Fibroblast of skin of left quadriceps (primary cell): ENCODE results near the gene TYRP1.

Experiments
- DNase-seq, 2 experiments: peaks; one replicate each; pipeline ENCODE4 v3.0.0-alpha.2; 2013; ENCODE audit warnings: low read depth in 2 of 2

Gene TYRP1

DNA sequence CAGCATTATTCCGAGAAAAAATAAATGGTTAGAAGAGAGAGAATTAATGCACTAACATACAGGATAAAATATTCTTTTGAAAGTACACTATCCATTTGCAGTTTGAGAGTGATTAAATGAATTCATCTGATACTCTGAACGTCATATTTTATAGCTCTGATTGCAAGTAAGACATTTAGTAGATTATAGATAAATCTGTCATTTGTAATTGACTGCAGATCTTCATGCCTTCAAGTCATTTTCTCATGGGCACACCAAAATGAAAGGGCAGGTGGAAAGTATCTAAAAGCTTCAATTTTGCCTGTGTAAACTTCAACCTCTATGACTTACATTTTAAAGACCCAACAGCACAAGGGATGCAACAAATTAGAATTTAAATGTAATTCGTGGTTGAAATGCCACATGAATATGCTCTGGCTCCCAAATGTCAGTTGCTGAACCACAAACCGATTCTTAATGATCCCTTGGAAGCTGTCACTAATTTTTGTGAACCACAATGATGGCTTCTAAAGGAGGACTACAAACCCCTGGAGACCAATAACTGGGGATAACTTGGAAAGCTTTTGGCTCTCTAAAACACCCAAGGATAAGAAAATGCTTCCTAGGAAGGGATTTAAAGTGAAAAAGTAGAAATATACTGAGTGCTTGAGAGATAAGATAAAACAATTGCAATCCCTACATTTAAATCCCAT lies 3.9 kb downstream of the TYRP1 start:
- peak; percentile 71 to 78 for DNase-seq

DNA sequence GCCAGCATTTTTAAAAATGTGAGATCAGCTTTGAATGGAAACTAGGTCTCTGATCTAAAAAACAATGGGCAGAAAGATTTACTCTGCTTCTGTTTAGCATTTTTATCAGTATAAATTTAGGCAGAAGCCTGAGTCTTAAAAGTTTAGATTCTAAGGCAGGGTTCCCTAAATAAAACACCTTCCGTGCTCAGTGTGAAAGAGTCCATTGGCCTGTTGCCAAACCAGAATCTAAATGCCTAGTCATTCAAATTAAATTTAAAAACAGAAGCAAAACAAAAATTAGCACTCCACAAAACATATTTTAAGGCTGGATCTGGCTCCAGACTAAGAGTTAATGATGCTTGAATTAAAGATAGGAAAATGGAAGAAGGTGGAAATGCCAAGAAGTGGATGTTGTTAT lies 4.5 kb downstream of the TYRP1 start:
- DNase-seq = no peak

DNA sequence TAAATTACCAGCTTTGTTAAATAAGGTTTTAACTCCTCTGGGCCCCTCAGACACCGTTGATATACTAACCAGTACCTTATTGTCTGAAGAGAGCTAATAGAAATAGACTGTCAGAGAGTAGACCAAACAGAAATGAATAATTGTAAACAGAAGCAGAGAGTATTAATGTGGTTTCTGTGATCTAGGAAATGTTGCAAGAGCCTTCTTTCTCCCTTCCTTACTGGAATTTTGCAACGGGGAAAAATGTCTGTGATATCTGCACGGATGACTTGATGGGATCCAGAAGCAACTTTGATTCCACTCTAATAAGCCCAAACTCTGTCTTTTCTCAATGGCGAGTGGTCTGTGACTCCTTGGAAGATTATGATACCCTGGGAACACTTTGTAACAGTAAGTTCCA lies 5.1 kb downstream of the TYRP1 start:
- DNase-seq = peak; percentile 65 to 72

DNA sequence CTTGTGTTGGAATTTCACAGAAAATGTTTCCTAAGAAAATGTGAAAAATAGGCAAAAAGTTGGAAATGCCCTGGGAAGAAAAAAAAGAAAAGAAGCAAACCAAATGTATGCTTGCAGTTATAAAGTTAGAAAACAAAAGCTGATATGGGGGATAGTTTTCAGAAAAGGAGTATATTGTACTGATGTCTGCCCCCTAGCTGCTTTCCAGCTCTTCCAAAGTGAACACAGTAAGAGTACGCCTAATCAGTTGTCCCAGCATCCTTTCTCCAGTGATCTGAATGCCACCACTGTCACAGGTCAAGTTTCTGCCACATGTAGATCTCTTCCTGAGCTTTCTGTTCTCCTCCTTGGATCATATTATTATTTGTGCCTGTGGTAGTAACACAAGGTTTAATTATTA lies 5.8 kb downstream of the TYRP1 start:
- no peak for DNase-seq

DNA sequence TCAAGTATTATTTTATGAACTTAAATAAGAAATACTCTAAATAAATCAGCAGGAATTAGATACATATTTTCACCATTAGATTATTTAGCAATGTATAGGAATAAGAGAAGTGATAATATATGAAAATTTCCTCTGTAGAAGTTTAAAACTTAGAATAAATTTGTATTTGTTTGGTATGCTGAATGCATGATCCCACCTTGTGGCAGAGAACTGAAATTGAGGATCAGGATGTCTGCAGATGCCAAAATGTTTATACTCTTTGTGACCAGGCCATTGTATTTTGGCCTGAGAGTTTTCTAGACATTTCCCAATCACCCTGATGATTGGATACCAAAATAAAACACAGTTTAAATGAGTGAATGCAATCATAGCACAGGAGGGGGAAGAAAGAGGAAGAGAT lies 6.3 kb downstream of the TYRP1 start:
- no peak for DNase-seq

DNA sequence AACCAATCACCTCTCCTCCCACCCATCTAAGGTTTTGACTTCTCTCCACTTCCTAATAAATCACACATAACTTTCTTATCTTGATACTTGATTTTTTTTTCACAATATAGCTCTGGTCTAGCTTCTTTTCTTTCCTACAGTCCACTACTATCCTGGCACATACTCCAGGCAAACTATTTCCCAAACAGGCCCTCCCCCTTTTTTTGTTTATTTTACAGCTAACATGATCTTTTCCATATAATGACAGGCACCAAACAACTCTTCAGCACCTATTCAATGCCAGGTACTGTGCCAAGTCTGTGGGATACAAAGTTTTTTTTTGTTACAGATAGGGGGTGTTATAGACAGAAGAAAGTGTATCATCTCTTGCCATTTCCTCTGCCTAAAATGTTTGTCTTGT lies 7.9 kb downstream of the TYRP1 start:
- no peak for DNase-seq

DNA sequence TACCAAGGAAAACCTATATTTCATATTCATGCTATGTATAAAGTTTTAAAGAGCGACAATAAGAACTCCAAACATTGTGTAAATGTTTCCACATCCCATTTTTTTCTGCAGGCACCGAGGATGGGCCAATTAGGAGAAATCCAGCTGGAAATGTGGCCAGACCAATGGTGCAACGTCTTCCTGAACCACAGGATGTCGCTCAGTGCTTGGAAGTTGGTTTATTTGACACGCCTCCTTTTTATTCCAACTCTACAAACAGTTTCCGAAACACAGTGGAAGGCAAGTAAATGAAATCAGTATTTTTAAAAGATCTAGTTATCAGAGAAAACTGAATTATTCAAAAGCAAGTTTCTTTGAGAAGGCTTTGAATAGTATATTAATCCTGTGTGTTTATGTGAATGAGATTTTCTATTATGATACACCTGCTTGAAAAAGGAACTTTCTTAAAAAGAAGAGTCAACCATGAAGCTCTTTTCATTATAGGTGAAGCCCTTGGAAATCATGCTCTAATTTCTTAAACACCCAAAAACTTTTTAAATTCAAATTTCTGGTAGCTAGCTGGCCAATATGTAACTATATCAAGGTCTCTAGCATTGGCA lies 9.1 kb downstream of the TYRP1 start:
- DNase-seq = peak; percentile 45 to 49

DNA sequence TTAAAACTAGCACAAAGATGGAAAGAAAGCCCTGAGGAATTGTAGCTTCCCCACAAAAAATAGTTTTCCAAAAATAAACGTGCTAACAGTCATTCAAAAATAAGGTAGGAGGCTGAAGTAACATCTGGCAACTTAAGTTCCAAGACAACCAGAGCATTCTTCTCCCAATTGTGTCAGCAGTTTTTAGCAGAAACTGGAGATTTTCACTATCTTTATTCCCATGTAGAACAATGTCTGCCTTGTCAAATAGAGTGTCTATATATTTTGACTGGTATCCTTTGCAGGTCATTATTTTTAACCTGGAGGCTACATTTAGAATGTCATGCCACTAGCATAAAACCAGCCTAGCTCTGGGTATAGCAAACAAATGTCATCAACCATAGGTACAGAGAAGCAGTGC lies 10.8 kb downstream of the TYRP1 start:
- DNase-seq = no peak

DNA sequence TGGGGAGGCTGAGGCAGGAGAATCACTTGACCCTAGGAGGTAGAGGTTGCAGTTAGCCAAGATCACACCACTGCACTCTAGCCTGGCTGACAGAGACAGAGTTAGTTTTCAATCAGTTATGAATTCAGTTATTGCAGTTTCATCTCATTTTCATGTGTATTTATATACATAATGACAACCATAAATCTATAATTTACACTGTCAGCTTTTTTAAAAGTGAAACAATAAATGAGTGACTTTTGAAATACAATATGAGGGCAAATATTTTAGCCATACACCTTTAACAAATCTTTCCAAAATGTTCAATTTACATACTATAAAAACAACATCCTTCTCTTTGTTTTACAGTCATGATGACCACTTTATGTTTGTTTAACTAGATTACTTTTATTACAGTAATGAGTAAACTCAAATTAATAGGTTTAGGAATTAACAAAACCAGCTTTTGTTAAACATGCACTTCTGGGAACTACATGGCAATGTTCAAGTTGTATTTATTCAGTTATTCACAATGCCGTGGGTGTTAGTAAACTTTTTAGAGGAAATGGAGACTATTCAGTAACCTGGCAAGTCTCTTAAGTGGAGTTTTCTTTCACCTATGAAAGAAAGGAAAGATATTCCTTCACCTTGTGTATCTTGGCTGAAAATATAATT lies 12.7 kb downstream of the TYRP1 start:
- DNase-seq = no peak

DNA sequence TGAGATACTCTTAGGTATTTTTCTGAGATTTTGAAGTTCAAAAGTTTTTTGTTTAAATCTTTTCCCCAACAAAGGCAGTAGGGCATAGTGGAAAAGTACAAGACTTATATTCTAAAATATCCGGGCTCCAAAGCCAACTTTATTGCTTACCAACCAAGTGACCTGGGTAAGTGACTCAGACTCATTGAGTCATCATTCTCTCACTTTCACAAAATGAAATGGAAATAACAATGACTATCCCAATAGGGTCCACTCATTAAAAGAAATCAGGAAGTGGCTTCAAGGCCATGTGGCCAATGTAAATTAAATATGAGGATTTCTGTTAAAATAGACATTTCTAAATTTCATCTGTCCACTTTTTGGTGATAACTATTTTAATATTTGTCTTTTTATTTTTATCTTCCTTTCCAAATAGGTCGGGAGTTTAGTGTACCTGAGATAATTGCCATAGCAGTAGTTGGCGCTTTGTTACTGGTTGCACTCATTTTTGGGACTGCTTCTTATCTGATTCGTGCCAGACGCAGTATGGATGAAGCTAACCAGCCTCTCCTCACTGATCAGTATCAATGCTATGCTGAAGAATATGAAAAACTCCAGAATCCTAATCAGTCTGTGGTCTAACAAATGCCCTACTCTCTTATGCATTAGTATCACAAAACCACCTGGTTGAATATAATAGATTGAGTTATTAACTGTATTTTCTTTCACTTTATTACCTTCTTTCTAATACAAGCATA lies 15.5 kb downstream of the TYRP1 start:
- DNase-seq = no peak

DNA sequence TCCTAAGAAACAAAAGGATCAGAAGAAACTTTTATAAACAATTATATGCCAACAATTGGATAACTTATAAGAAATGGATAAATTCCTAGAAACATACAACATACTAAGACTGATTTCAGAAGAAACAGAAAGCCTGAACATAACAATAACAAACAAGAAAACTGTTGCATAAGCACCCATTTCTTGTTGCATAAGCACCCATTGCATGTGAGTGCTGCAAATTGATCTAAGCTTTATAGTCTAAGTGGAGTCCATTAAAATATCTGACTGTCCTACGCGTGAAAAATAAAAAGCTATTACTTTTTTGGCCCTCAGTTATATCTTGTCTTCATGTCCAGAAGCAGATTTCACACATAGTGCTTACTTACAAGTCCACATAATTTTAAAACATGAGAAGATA lies 19.3 kb downstream of the TYRP1 start:
- no peak for DNase-seq

DNA sequence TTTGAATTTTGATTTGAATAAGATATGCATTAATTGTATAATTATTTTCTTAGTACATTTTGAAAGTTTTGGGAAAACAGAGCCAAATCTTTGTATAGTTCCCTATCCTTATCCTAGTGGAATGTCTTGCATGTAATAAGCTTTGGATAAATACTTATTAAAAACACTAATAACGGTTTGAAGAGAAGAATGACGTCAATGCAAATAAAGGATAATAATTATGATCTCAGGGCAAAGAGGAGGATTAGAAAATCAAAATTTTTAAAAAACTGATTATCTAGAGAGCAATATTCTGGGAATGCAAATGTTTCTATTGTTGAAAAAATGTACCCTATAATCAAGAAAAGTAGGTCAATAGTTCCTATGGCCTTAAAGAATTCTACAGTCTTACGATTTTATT lies 22.1 kb downstream of the TYRP1 start:
- no peak for DNase-seq

DNA sequence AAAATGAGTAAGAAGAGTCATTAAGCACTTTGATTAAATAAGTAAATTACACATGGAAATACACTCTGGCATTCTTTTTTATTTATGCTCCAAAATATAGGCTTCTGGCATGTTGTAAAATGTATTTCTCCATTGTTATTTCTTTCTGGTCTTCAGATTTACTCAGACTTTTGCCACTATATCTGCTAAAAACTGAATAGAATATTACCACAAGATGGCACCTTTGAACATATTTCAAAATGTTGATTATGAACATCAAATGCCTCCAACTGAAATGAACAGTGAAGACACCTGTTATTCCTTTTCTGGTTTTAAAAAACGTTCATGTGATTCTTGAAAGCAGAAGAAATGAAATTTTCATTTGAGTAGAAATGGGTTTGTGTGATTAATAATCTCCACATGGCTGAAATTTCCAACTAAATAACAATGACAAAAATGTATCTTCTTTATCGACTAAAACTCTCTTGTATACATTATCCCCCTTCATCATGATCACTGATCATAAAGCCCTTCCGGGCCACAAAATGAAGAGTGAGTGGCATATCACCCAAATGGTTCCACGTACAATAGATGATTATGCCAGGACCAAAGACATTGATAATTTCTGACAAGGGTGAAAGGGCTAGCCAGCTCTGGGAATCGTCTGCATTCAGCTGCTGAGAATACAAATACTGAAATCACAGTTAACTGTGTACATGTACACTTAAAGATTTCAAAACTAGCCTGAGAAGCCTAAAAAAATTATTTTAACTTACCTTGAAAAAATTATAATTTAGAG lies 23.8 kb downstream of the TYRP1 start:
- no peak for DNase-seq

DNA sequence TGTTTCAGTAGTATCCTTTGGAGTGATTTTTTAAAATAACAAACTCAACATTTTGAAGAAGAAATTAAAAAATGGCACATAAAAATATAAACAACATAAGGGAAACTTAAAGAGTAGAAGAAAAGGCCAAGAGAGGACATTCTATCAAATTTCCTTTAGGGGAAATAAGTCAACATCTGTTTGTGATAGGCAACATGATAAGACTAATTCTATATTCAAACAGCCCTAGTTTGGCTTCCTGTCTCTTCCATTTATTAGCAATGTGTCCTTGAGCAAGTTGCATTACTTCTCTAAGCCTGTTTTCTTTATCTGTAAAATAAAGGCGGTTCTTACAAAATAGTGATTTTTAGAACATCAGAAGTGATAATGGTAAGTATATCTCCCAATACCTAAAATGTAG lies 24.7 kb downstream of the TYRP1 start:
- no peak for DNase-seq

DNA sequence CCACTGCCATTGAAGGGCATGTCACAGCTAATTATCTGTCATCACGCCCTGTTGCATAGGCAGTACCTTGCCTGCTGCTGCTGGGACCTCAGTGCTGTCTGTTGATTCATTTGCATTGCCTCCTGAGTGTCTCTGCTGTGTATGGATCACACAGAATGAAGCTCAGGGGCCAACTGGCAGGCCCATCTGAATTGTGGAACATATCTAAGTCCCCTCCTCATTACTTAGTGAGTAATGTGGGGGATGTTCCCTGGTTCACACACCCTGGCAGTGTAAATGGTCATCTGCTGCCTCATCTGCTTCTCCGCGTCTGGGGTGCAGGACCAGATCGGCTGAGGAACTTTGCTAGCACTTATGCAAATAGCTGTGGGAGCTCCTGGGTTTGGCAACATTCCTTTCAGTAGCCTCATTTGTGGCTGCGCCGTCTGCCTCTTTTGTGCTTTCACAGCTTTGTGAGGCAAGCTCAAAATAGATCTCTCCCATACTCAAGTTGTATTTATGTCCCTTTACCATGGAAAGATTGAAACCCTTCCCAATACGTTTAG lies 25.4 kb downstream of the TYRP1 start:
- DNase-seq = peak; percentile 63

DNA sequence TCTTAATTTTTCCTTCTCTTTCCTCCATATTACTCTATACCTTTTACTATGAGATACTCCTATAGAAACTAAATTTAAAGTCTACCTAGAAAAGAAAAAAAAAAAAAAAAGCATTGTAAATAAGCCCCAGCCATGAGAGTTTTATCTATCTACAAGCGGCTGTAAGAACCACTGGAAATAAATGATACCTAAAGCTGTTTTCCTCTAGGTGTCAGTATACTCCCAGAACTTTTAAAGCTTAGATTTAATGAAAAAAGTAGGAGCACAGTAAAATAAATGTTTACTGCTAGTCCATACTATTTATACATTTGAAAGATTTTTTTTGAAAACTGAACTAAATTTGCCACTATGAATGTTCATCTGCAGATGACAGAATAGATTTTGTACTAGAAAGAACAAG lies 26.2 kb downstream of the TYRP1 start:
- no peak for DNase-seq

DNA sequence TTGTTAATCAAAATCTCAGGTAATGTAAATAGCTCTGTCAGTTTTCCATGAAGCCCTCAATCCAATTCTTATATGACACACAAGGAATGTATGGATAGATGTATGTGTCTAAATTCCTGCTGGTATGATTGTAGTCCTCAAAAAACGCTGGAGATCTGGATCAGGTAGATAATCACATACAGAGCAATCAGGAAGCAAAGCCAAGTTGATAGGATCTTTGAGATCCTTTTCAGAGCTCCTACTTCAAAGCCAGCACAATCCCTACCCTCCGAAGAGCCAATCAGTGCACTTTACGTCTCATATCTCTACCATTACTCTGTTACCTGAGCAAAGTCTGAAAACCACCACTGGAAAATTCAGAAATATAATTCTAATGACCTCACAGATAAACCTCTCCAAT lies 27.4 kb downstream of the TYRP1 start:
- DNase-seq = no peak

DNA sequence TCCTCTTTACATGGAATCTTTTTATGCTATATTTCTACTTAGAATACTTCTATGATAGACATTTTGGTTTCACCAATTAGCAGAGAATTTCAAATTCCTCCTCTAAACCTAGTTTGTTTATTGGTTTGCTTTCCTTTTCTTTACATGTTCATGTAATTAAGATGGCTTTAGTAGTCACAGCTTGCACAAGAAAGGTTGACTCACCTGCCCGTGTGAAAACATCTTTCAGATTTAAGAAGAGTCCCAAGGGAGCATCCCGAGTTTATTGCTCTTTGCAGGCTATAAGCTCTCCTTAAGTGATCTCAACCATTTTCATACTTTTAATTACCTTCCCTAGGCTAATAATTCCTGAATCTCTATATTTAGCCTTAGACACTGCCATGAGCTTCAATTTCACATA lies 28.9 kb downstream of the TYRP1 start:
- DNase-seq = no peak

DNA sequence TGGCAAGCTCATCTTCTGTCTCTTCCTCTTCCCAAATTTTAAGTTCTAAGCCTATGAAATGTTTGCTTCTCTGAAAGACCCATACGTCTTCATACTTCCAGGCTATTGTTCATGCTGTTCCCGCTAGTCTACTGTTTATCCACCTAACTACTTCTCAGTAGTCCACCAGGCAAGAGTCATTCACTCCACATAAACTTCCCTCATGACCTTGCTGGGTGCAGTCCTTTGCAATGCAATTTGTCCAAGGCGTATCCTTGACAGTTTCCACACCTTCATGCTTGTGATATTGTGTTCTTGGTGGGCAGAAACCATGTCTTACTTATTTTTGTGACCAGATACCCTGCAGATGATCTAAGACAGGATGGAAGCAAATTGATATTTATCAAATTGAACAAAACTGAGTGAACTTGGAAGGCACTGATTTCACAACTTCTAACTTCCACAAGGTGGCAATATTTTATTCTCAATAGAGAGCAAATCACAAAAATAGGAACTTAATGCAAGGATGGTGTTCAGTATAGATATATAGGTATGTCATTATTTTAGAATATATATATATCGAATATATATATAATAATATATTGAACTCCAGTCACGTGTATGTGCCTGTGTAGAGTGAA lies 30.3 kb downstream of the TYRP1 start:
- DNase-seq = no peak

DNA sequence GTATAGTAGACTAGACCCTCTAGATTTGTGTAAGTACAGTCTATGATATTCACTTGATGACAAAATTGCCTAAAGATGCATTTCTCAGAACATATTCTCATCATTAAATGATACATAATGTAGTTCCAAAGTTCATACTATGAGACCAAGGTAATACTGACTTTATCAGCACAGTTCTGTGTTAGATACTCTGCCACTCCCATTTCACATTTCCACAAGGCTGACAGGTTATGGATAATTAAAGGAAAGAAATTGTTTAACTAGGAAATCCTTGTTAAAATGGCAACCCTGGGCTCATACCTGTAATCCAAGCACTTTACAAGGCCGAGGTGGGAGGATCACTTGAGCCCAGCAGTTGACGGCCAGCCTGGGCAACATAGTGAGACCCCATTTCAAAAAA lies 33.6 kb downstream of the TYRP1 start:
- no peak for DNase-seq

DNA sequence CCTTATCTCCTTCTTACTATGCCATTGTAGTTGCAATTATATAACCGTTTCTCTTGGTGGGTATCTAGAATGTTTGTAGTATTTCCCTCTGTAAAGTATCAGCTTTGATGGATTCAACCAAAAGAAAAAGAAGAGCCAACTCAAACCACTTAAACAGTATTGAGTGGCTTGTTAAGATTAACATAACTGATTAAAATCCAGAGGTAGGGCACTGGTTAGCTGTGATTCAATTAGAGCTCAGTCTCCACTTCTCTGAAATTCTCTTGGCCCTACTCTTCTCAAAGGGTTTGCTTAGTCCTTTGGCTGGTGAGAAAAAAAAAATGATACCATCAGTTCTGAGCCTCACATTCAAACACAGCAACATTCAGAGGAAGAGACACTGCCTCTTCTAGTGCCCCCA lies 37.0 kb downstream of the TYRP1 start:
- DNase-seq = no peak
